Central memory CD8-positive, alpha-beta T cell (primary cell): ENCODE data around the gene SLC25A45.

Source experiments
- ATAC-seq: fragments of 150-1000 bp; cut with Tn5 transposase; replicated peaks from 2 replicates; pipeline ENCODE4 v1.10.0; 2022; ENCODE audit warnings: mild to moderate bottlenecking, moderate FRiP score, moderate number of reproducible peaks; ENCODE audit not compliant: poor library complexity, severe bottlenecking; ENCODE audit errors: extremely low read depth
- DNase-seq, 2 donors: peaks; one replicate each; pipeline ENCODE4 v3.0.0; 2021; ENCODE audit warnings: low spot score in 2 of 2
- H3K27ac Mint-ChIP-seq: one replicate; pipeline ENCODE4 v1.8.0; 2022; ENCODE audit warnings: low read depth, mild to moderate bottlenecking, moderate library complexity, mixed read lengths
- H3K27me3 Mint-ChIP-seq: one replicate; pipeline ENCODE4 v1.8.0; 2022; ENCODE audit warnings: mixed read lengths
- H3K36me3 Mint-ChIP-seq: one replicate; pipeline ENCODE4 v1.8.0; 2022; ENCODE audit warnings: mild to moderate bottlenecking, moderate library complexity, mixed read lengths; ENCODE audit not compliant: insufficient read depth
- H3K4me1 Mint-ChIP-seq: one replicate; pipeline ENCODE4 v1.8.0; 2022; ENCODE audit warnings: mixed read lengths
- H3K4me3 Mint-ChIP-seq: one replicate; pipeline ENCODE4 v1.8.0; 2022; ENCODE audit warnings: mild to moderate bottlenecking, moderate library complexity, mixed read lengths
- H3K9me3 Mint-ChIP-seq: one replicate; pipeline ENCODE4 v1.8.0; 2022; ENCODE audit warnings: mixed read lengths

Gene SLC25A45

GRCh38 chr11:65327021-65327420 is 55.4 kb downstream of the SLC25A45 start:
- peaks cover 19% of the 10 kb centered on the region for H3K27me3 Mint-ChIP-seq
- ATAC-seq: no peak
- no peak overlapping the region for H3K27ac Mint-ChIP-seq
- peaks cover 5% of the 10 kb centered on the region for H3K4me1 Mint-ChIP-seq
- peaks cover 10% of the 10 kb centered on the region for H3K36me3 Mint-ChIP-seq
- H3K9me3 Mint-ChIP-seq: no peaks in the 10 kb centered on the region
- H3K4me3 Mint-ChIP-seq: no peak overlapping the region
- no peak for DNase-seq

GRCh38 chr11:65325435-65325834 is 57.0 kb downstream of the SLC25A45 start:
- DNase-seq (no peak), ATAC-seq (no peak)
- Mint-ChIP-seq H3K27ac (no peak overlapping the region), H3K27me3 (peaks cover 22% of the 10 kb centered on the region), H3K4me1 (peaks cover 5% of the 10 kb centered on the region), H3K4me3 (no peak overlapping the region), H3K9me3 (no peaks in the 10 kb centered on the region), H3K36me3 (peaks cover 9% of the 10 kb centered on the region)
